ENCODE data around the gene MVK. TPM values are rescaled to one million over a fixed set of nuclear protein-coding genes. Genes with fewer than 3 reads are reported as not detected.

MVK gene
- total and polyA plus RNA-seq, 9 donors, result 7.4 to 66.4 (median 18.6) TPM

DNA sequence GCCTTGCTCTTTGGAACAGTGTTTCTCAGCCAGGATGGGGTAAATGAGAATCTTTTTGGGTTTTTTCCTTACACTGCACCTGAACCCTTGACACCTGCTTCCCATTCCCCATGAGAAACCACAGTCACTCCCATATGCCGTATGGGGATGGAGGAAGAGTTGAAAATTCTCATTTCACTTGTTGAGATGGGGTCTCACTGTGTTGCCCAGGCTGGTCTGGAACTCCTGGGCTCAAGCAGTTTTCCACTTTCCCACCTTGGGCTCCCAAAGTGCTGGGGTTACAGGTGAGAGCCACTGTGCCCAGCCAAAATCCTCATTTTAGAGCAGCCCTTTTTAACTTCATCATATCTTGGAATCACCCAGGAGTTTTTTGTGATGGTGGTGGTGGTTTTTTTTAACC, 3.7 kb downstream of the MVK start:
- Histone ChIP-seq H3K4me3 (no peak overlapping the region), H3K9me3 (no peaks in the 10 kb centered on the region), H3K4me1 (ENCODE audit: insufficient read depth) (peaks cover 3% of the 10 kb centered on the region), H3K27ac (no peak overlapping the region), H3K36me3 (no peaks in the 10 kb centered on the region), H3K27me3 (no peaks in the 10 kb centered on the region)
- no peak for TF ChIP-seq CTCF (IDR thresholded peaks at IDR 0.05)
- no peak for TF ChIP-seq EP300 (IDR thresholded peaks at IDR 0.05)
- no peak for TF ChIP-seq POLR2A (IDR thresholded peaks at IDR 0.05)
- intact Hi-C loops (cut with DNase I), result no loop called here
- 88 to 96% (median 94%) methylated on average over 1 of the region's 1 CpG for WGBS, 3 donors
- DNase-seq, result no peak

DNA sequence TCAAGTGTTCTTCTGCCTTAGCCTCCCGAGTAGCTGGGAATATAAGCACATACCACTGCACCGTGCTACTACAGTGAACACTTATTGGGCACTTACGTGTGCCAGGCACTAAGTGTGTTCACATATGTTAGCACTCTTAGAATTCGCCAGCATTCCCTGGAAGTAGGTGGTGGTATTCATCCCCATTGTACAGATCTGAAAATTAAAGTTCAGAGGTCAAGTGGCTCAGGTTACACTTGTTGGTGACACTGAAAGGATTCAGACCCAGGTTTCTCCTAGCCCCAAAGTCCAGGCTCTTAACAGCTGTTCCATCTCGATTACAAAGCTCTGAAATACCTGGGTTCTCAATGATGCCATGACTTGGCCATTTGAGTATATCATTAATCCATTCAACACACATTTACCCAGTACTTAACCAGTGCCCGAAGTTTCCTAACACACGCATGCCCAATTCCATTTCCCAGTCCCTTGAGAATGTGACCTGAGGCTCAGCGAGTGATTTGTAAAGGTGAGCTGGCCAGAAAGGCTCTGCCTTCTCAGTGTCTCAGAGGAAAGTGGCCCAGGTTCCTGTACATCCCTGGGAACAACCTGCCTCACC, 4.8 kb downstream of the MVK start:
- TF ChIP-seq POLR2A (IDR thresholded peaks at IDR 0.05), result no peak
- no peak for TF ChIP-seq EP300 (IDR thresholded peaks at IDR 0.05)
- no peak for TF ChIP-seq CTCF (IDR thresholded peaks at IDR 0.05)
- intact Hi-C loops (cut with DNase I), result no loop called here
- 84 to 94% (median 93%) methylated on average over 8 of the region's 8 CpGs for WGBS, 3 donors
- no peak overlapping the region for H3K4me3 ChIP-seq
- peaks cover 3% of the 10 kb centered on the region for H3K4me1 ChIP-seq (ENCODE audit: insufficient read depth)
- no peaks in the 10 kb centered on the region for H3K27me3 ChIP-seq
- H3K36me3 ChIP-seq, result no peaks in the 10 kb centered on the region
- no peak for DNase-seq
- H3K9me3 ChIP-seq, result no peaks in the 10 kb centered on the region
- no peak overlapping the region for H3K27ac ChIP-seq

DNA sequence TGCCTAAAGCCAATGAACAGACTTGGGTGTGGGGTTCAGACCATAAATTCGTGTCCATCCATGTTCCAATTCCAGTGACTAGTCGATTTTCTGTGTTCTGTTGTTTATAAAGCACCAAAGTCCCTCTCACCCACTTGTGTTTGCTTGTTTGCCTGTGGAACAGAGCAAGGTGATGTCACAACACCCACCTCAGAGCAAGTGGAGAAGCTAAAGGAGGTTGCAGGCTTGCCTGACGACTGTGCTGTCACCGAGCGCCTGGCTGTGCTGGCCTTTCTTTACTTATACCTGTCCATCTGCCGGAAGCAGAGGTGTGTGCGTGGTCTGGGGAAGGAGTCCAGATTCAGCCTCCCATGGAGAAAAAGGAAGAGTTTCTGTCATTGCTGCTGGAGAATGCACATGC, 6.0 kb downstream of the MVK start:
- intact Hi-C loops (cut with DNase I), result no loop called here
- no peak overlapping the region for H3K4me3 ChIP-seq
- H3K27ac ChIP-seq, result no peak overlapping the region
- no peak for DNase-seq
- no peaks in the 10 kb centered on the region for H3K4me1 ChIP-seq (ENCODE audit: insufficient read depth)
- 89 to 91% (median 91%) methylated on average over 7 of the region's 7 CpGs for WGBS, 3 donors
- no peaks in the 10 kb centered on the region for H3K9me3 ChIP-seq
- no peaks in the 10 kb centered on the region for H3K27me3 ChIP-seq
- no peaks in the 10 kb centered on the region for H3K36me3 ChIP-seq
- TF ChIP-seq EP300 (IDR thresholded peaks at IDR 0.05) (no peak), POLR2A (IDR thresholded peaks at IDR 0.05) (no peak), CTCF (IDR thresholded peaks at IDR 0.05) (no peak)

GRCh38 chr12:109580272-109580671, 6.7 kb downstream of the MVK start:
- no peak overlapping the region for H3K4me3 ChIP-seq
- intact Hi-C loops (cut with DNase I), result no loop called here
- WGBS, 3 donors, result 74 to 77% (median 75%) methylated on average over 8 of the region's 8 CpGs
- H3K36me3 ChIP-seq, result no peaks in the 10 kb centered on the region
- no peaks in the 10 kb centered on the region for H3K9me3 ChIP-seq
- TF ChIP-seq CTCF (IDR thresholded peaks at IDR 0.05) (no peak), EP300 (IDR thresholded peaks at IDR 0.05) (no peak), POLR2A (IDR thresholded peaks at IDR 0.05) (no peak)
- H3K27ac ChIP-seq, result no peak overlapping the region
- no peaks in the 10 kb centered on the region for H3K4me1 ChIP-seq (ENCODE audit: insufficient read depth)
- DNase-seq, result no peak
- H3K27me3 ChIP-seq, result no peaks in the 10 kb centered on the region
